NT2/D1 (cell line): ENCODE measurements around the gene ADAMTSL2.

ENCODE experiments used
- SUZ12 ChIP-seq: IDR thresholded peaks from 2 replicates; pipeline ENCODE4 v1.6.1; 2011; ENCODE audit not compliant: insufficient read length, insufficient read depth; ENCODE audit errors: extremely low read depth
- YY1 ChIP-seq: IDR thresholded peaks from 2 replicates; pipeline ENCODE4 v1.6.1; 2011; ENCODE audit not compliant: insufficient read length, insufficient read depth
- ZNF274 ChIP-seq: IDR thresholded peaks from 2 replicates; pipeline ENCODE4 v1.6.1; 2011; ENCODE audit warnings: mild to moderate bottlenecking, low read depth, low read length

- no peak for TF ChIP-seq SUZ12
- no peak for TF ChIP-seq YY1
- no peak for TF ChIP-seq ZNF274
Observed at GRCh38 chr9:133490201-133490681, 44.3 kb upstream of the ADAMTSL2 start.
